Caco-2 (cell line): ENCODE data around the gene DYNLRB1. TPM values are rescaled to one million over a fixed set of nuclear protein-coding genes. Genes with fewer than 3 reads are reported as not detected.
"Not testable (repeated sequence)": the region's sequence is repeated elsewhere in the genome, so short reads cannot be mapped to it uniquely, and the experiment has no call there.

ENCODE experiments used
- BruUV-seq: library from RNA; stranded (reverse); fragments of 400-500 nt; replicated peaks from 2 replicates; lab custom pipeline; 2021; lab: Mats Ljungman, UMichigan
- CTCF ChIA-PET: fragments of 300-600 bp; sonication (Branson Sonifier 250); formaldehyde crosslinking; loops from one replicate; lab custom pipeline; 2022; ENCODE audit warnings: antibody characterized with exemption; lab: Charles Lee
- POLR2A ChIA-PET: fragments of 300-600 bp; sonication (Branson Sonifier 250); formaldehyde crosslinking; loops from one replicate; lab custom pipeline; 2022; ENCODE audit warnings: antibody characterized with exemption; lab: Charles Lee
- DNase-seq, 2 experiments: peaks; one replicate each; pipeline versions ENCODE4 v3.0.0 to v3.0.0-alpha.2; 2020 to 2022
- H3K27me3 ChIP-seq: replicated peaks from 2 replicates; pipeline ENCODE4 v1.6.0; 2011; ENCODE audit warnings: low read length; ENCODE audit not compliant: control insufficient read depth, insufficient read depth
- H3K36me3 ChIP-seq: 2 replicates; pipeline ENCODE4 v1.5.1; 2011; ENCODE audit warnings: low read length; ENCODE audit not compliant: control insufficient read depth, insufficient read depth
- H3K4me1 ChIP-seq: fragments of 250-450 bp; sonication (Bioruptor Pico); 2 replicates; pipeline ENCODE4 v1.5.1; 2020; ENCODE audit warnings: mild to moderate bottlenecking
- H3K4me3 ChIP-seq: 2 replicates; pipeline ENCODE4 v1.5.1; 2011; ENCODE audit warnings: low read depth, mild to moderate bottlenecking, control low read depth, low read length
- H3K9me3 ChIP-seq: fragments of 250-450 bp; sonication (Bioruptor Pico); 2 replicates; pipeline ENCODE4 v1.5.1; 2020; ENCODE audit warnings: mild to moderate bottlenecking, moderate library complexity
- H3K27ac Mint-ChIP-seq: one replicate; pipeline ENCODE4 v1.8.0; 2022; ENCODE audit warnings: mixed read lengths; ENCODE audit not compliant: unreplicated experiment
- H3K27me3 Mint-ChIP-seq: one replicate; pipeline ENCODE4 v1.8.0; 2022; ENCODE audit warnings: mixed read lengths; ENCODE audit not compliant: insufficient read depth, unreplicated experiment
- H3K36me3 Mint-ChIP-seq: one replicate; pipeline ENCODE4 v1.8.0; 2022; ENCODE audit warnings: mild to moderate bottlenecking, mixed read lengths; ENCODE audit not compliant: insufficient read depth, unreplicated experiment
- H3K4me1 Mint-ChIP-seq: one replicate; pipeline ENCODE4 v1.8.0; 2022; ENCODE audit warnings: low read depth, mixed read lengths; ENCODE audit not compliant: unreplicated experiment
- H3K4me3 Mint-ChIP-seq: one replicate; pipeline ENCODE4 v1.8.0; 2022; ENCODE audit warnings: mild to moderate bottlenecking, moderate library complexity, mixed read lengths; ENCODE audit not compliant: unreplicated experiment
- H3K9me3 Mint-ChIP-seq: one replicate; pipeline ENCODE4 v1.8.0; 2022; ENCODE audit warnings: mixed read lengths; ENCODE audit not compliant: unreplicated experiment
- intact Hi-C: fragments of 100-400 bp; cut with micrococcal nuclease; formaldehyde crosslinking; loops from one replicate; pipeline ENCODE4 v1.10.0; 2022; ENCODE audit not compliant: unreplicated experiment
- total RNA-seq: library from RNA; stranded (reverse); gene quantifications from 2 replicates; pipeline ENCODE4 v1.2.3, GENCODE V29; 2022
- TF ChIP-seq, protein P1 (sequence below), 2 experiments: fragments of 200-600 bp in 1 of 2; IDR thresholded peaks; 1 replicate in 1 of 2; 2 replicates in 1 of 2; pipeline versions ENCODE4 v1.5.1 to v1.8.0; 2011 to 2022; ENCODE audit warnings: antibody characterized with exemption in 1 of 2, control low read depth in 1 of 2, inconsistent platforms in 1 of 2, low read depth in 1 of 2, low read length in 1 of 2, mild to moderate bottlenecking in 1 of 2, moderate library complexity in 1 of 2; ENCODE audit not compliant: insufficient read depth in 1 of 2, severe bottlenecking in 1 of 2, unreplicated experiment in 1 of 2

Gene DYNLRB1
- total RNA-seq, 1 experiment from 2014 or later: 359 TPM

DNA sequence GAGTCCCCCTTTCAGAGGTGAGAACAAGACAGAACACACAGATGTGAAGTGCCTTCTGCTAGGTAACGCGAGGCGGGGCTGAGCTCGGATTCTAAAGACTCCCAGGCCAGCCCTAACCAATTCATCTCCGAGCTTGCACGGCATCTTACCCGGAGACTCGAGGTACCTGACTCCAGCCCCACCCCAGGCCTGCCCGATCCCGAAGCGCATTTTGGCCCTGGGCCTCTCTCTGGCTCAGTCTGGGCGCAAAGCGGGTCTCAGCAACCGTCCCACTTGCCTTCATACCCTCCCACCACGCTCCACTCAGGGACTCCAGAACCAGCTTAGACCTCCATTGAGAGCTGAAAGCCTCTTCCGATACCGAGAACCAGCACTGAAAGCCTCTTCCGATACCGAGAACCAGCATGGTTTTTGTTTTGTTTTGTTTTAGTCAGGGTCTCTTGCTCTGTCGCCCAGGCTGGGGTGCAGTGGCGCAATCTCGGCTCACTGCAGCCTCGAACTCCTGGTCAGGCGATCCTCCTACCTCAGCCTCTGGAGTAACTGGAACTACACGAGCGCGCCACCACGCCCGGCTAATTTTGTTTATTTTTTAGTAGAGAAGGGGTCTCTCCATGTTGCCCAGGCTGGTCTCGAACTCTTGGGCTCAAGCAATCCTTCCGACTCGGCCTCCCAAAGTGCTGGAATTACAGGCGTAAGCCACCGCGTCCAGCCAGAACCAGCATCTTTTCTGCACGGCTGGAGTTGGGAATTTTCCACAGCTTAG is 557 bp upstream of the DYNLRB1 start:
- Mint-ChIP-seq H3K4me1 (peaks cover 19% of the 10 kb centered on the region), H3K27me3 (no peaks in the 10 kb centered on the region), H3K36me3 (peaks cover 90% of the 10 kb centered on the region), H3K9me3 (no peaks in the 10 kb centered on the region), H3K4me3 (peak overlapping the region; percentile 85), H3K27ac (peak overlapping the region; percentile 91)
- Histone ChIP-seq H3K9me3 (no peaks in the 10 kb centered on the region), H3K4me1 (peaks cover 6% of the 10 kb centered on the region), H3K27me3 (no peaks in the 10 kb centered on the region), H3K36me3 (no peaks in the 10 kb centered on the region), H3K4me3 (peak overlapping the region; percentile 52)
- TF ChIP-seq, protein P1, sequence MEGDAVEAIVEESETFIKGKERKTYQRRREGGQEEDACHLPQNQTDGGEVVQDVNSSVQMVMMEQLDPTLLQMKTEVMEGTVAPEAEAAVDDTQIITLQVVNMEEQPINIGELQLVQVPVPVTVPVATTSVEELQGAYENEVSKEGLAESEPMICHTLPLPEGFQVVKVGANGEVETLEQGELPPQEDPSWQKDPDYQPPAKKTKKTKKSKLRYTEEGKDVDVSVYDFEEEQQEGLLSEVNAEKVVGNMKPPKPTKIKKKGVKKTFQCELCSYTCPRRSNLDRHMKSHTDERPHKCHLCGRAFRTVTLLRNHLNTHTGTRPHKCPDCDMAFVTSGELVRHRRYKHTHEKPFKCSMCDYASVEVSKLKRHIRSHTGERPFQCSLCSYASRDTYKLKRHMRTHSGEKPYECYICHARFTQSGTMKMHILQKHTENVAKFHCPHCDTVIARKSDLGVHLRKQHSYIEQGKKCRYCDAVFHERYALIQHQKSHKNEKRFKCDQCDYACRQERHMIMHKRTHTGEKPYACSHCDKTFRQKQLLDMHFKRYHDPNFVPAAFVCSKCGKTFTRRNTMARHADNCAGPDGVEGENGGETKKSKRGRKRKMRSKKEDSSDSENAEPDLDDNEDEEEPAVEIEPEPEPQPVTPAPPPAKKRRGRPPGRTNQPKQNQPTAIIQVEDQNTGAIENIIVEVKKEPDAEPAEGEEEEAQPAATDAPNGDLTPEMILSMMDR (IDR thresholded peaks at IDR 0.05; ENCODE audit: insufficient read depth in 1 of 2, low read depth in 1 of 2, low read length in 1 of 2, severe bottlenecking in 1 of 2, unreplicated experiment in 1 of 2): no peak
- ChIA-PET POLR2A (interaction anchor here (0.6 to 2.5 kb wide), 17 partner anchors 10 to 523 kb away, joined by 3 to 21 read pairs (median 5); partner anchors contain the start of genes AHCY, EIF2S2, ITCH and PIGU), CTCF (interaction anchor here (0.5 to 4.4 kb wide), 11 partner anchors 23 to 325 kb away, joined by 3 to 75 read pairs (median 4); no protein-coding TSS in a partner anchor)
- TSS peak; percentile 72 for BruUV-seq
- intact Hi-C loops: loop anchor here (1.0 kb wide), 3 partner anchors 10 to 212 kb away; partner anchors contain the start of gene AHCY
- DNase-seq: peak; percentile 90 to 94

DNA sequence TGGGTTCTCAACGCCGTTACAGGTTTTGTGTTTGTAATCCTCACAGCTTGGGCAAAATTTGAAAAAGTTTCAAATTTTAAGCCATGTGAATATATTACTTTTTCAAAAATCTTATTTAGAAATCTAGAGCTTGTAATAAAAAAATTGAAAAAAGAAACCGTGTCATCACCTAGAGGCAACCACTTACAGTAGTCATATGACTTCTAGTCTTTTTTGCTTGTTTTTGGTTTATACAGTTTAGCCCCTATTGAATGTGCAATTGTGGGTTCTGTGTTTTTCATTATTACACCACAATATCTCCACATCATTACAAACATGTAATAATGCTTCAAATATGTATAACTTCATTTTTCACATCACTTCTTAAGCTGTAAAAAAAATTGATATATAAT is 888 bp downstream of the DYNLRB1 start:
- H3K4me1 ChIP-seq: peaks cover 6% of the 10 kb centered on the region
- peak overlapping the region; percentile 85 for H3K4me3 Mint-ChIP-seq
- no TSS peak for BruUV-seq
- no peak for DNase-seq
- TF ChIP-seq, protein P1 (IDR thresholded peaks at IDR 0.05; ENCODE audit: insufficient read depth in 1 of 2, low read depth in 1 of 2, low read length in 1 of 2, severe bottlenecking in 1 of 2, unreplicated experiment in 1 of 2): no peak
- H3K9me3 Mint-ChIP-seq: no peaks in the 10 kb centered on the region
- peak overlapping the region; percentile 52 for H3K4me3 ChIP-seq
- POLR2A ChIA-PET: interaction anchor here (0.7 to 2.5 kb wide), 9 partner anchors 9 to 405 kb away, joined by 3 to 21 read pairs (median 5); partner anchors contain the start of genes AHCY, EIF2S2, ITCH and TP53INP2
- intact Hi-C loops: no loop called here
- H3K27ac Mint-ChIP-seq: peak overlapping the region; percentile 91
- H3K36me3 ChIP-seq: no peaks in the 10 kb centered on the region
- peaks cover 80% of the 10 kb centered on the region for H3K36me3 Mint-ChIP-seq
- no peaks in the 10 kb centered on the region for H3K27me3 Mint-ChIP-seq
- CTCF ChIA-PET: interaction anchor here (1.0 to 4.4 kb wide), 4 partner anchors 191 to 262 kb away, joined by 3 to 75 read pairs (median 5); no protein-coding TSS in a partner anchor
- H3K27me3 ChIP-seq: no peaks in the 10 kb centered on the region
- H3K4me1 Mint-ChIP-seq: peaks cover 23% of the 10 kb centered on the region
- no peaks in the 10 kb centered on the region for H3K9me3 ChIP-seq

DNA sequence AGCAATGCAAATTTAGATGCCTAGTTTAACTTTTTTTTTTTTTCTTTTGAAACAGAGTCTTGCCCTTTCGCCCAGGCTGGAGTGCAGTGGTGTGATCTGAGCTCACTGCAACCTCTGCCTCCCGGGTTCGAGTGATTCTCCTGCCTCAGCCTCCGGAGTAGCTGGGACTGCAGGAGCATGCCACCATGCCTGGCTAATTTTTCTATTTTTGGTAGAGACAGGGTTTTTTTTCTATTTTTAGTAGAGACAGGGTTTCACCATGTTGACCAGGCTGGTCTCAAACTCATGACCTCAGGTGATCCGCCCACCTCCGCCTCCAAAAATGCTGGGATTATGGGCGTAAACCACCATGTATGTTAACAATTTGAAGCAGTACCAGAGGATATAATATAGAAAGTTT is 2.6 kb downstream of the DYNLRB1 start:
- H3K4me3 ChIP-seq, H3K9me3 Mint-ChIP-seq, BruUV-seq, H3K4me3 Mint-ChIP-seq, H3K9me3 ChIP-seq, intact Hi-C loops, DNase-seq, H3K36me3 ChIP-seq, H3K27me3 Mint-ChIP-seq, POLR2A ChIA-PET, H3K27me3 ChIP-seq: not testable (repeated sequence)
- Mint-ChIP-seq H3K4me1 (peaks cover 36% of the 10 kb centered on the region), H3K36me3 (peaks cover 75% of the 10 kb centered on the region), H3K27ac (peak overlapping the region; percentile 33)
- CTCF ChIA-PET: interaction anchor here (1.0 kb wide), 1 partner anchor 206 kb away, joined by 4 read pairs; no protein-coding TSS in a partner anchor
- peaks cover 18% of the 10 kb centered on the region for H3K4me1 ChIP-seq

DNA sequence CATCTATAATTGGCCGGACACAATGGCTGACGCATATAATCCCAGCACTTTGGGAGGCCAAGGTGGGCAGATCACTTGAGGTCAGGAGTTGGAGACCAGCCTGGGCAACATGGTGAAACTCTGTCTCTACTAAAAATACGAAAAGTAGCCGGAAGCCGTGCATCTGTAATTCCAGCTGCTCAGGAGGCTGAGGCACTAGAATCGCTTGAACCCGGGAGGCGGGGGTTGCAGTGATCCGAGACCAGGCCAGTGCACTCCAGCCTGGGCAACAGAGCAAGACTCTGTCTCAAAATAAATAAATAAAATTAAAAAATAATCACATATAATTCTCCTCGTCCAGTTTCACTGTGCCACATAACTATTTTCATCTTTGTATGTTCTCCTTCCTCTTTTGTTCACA is 3.6 kb downstream of the DYNLRB1 start:
- H3K27ac Mint-ChIP-seq, H3K27me3 Mint-ChIP-seq, CTCF ChIA-PET, BruUV-seq, DNase-seq, H3K9me3 Mint-ChIP-seq, H3K4me3 Mint-ChIP-seq, POLR2A ChIA-PET, H3K4me3 ChIP-seq, H3K36me3 ChIP-seq, H3K9me3 ChIP-seq, H3K27me3 ChIP-seq, intact Hi-C loops: not testable (repeated sequence)
- Mint-ChIP-seq H3K4me1 (peaks cover 33% of the 10 kb centered on the region), H3K36me3 (peaks cover 73% of the 10 kb centered on the region)
- peaks cover 22% of the 10 kb centered on the region for H3K4me1 ChIP-seq
